Smooth muscle cell of the brain vasculature (primary cell): ENCODE data around the gene RBMS1.
A peak's percentile ranks its signal among the peaks of the same experiment; 100 is the strongest.
"Not testable (repeated sequence)": the region's sequence is repeated elsewhere in the genome, so short reads cannot be mapped to it uniquely, and the experiment has no call there.

Experiments
- DNase-seq: peaks from one replicate; pipeline ENCODE4 v3.0.0-alpha.2; 2012; ENCODE audit warnings: low read depth, low spot score

RBMS1 gene

GRCh38 chr2:160380611-160381010, 113.0 kb downstream of the RBMS1 start:
- no peak for DNase-seq

DNA sequence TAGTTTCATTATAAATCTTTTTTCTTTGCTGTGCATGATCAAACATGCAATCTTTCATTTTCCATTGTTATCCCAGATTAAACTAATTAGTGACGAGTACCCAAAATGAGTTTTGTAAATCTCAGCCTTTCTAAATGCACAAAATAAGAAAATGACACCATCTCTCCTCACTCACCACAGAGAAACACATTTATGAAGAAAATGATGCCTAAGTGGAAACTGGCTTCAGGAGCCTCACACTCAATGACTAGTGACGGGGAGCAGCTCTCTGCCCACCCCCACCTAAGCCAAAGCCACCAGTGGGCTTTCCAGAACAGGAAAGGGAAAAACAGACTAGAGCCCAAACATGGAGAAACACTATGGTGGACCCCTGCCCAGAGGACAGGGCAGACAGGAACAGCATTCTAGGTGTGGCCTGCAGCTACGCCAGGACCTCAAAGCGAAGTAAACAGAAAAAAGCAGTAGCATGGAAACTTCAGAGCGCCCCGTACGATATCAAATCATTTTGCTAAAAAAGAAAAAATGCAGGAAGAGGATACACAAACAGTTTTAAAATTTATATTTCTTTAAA, 113.5 kb downstream of the RBMS1 start:
- DNase-seq: no peak

GRCh38 chr2:160379399-160379798, 114.2 kb downstream of the RBMS1 start:
- no peak for DNase-seq

DNA sequence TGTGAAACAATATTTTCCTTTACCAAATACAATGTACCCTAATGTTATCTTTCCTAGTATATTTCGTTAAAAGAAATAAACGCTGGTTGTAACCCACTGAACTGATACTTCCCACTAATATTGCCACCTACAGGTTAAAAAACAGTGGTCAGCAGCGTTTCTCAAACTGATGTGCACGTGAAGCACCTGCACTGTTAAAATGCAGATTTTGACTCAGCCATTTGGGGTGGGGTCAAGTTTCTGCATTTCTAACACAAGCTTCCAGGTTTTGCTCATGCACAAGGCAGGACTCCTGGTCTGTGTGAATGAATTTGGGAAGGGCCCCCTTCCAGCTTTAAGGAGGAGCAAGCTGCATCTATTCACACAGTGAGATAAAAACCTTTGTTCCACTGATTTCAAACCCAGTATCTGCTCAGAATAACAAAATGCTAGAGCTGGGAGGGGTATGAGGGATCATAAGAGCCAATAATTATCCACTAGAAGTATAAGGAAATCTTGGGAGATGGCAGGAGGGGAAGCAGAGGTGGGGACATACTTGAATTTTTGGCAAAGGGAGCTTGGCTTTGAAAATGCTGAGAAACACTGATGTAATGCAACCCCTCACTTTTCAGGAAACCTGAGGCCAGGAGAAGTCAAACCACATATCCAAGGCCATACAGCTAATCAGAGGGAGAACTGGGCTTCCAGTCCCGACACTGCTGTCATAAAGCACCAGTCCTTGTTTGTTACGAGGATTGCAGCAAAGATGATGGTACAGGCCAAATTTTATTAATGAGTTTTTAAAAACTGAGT, 116.2 kb downstream of the RBMS1 start:
- no peak for DNase-seq

DNA sequence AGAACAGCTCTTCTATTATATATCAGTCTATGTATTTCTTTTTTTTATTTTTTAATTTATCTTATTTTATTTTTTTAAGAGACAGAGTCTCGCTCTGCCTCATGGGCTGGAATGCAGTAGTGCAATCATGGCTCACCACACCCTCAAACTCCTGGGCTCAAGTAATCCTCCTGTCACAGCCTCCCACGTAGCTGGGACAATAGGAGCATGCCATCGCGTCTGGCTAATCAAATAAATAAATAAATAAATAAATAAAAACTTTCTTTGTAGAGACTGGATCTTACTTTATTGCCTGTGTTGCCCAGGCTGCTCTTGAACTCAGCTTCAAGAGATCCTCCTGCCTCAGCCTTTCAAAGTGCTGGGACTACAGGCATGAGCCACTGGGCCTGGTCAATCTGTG, 117.0 kb downstream of the RBMS1 start:
- no peak for DNase-seq

DNA sequence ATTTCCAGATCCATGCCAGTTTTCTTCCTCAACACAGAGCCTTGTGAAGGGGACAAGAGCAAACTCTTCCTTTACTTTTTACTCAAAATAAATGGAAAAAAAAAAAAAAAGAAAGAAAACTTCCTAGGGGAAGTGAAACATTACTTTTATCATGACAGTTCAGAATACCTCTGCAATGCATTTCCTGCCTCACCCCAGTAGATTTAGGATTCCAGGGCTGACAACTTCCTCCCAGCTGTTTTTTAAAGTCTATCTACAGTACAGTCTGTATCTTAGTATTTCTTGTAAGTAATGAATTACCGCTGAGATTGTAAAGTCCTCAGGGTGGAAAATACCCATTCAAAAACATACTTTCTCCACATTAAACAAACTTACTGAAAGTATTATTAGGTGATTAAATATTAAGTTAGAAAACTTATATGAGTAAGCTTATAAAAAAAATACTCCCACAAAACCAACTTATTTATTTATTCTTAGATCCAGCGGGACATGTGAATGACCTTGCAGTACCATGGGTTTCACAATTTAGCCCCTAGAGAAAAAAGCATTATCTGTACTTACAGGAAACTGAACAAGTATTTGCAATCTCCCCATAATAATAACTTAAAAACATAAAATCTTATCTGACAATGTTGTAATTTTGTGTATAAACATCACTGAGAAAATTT, 117.7 kb downstream of the RBMS1 start:
- no peak for DNase-seq

- DNase-seq: peak; percentile 55
Measured at GRCh38 chr2:160375037-160375436, 118.6 kb downstream of the RBMS1 start.

- no peak for DNase-seq
Measured at GRCh38 chr2:160373666-160374065, 119.9 kb downstream of the RBMS1 start.

DNA sequence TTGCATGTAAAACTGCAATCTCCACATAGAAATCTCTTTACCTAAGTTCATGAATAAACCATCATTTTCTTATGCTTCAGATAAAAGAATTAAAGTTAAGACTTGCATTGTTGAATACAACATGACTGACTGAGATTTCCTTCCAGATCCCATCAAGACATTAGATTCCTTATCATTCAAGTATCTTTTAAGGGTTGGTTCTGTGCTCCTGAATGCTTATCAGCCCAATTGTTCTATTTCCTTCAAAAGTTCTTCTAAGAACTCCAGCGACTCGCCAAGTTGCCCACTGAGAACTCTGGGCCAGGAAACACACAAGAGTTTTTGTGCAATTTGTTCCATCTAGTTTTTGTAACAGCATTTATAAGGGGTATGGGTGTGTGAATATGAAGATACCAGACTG, 120.3 kb downstream of the RBMS1 start:
- DNase-seq: no peak

DNA sequence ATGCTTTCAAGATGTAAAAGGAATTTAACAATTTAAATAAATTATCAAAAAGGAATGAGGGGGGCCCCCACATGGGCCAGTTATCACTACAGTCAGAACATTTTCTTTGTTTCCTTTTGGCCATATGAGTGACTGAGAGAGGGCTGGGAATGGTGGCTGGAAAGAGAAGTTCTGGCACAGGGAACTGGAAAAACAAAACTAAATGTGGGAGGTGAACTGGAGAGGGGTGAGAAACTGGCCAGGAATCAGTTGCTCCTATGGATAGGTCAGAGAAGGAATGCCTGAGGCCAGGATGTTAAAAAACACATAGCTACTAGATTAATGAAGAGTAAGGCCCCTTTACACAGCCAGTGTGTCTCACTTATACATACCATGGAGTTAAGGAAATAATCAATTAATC, 121.0 kb downstream of the RBMS1 start:
- peak; percentile 56 for DNase-seq

DNA sequence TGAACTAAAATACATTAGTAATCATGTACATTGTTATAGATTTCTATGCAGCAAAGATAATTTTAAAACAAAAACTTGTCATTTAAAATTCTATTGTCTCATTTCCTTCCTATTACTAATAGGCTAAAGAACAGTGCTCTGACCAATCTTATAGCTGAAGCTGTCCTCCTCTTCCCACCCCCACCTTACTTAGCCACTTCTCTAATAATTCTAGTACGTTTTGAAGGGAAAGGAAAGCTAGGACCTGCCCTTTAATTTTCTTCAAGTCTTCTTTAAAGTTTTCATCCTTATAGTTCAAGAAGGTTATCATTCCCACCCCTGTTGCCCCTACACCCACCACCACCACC, 121.6 kb downstream of the RBMS1 start:
- DNase-seq: no peak

DNA sequence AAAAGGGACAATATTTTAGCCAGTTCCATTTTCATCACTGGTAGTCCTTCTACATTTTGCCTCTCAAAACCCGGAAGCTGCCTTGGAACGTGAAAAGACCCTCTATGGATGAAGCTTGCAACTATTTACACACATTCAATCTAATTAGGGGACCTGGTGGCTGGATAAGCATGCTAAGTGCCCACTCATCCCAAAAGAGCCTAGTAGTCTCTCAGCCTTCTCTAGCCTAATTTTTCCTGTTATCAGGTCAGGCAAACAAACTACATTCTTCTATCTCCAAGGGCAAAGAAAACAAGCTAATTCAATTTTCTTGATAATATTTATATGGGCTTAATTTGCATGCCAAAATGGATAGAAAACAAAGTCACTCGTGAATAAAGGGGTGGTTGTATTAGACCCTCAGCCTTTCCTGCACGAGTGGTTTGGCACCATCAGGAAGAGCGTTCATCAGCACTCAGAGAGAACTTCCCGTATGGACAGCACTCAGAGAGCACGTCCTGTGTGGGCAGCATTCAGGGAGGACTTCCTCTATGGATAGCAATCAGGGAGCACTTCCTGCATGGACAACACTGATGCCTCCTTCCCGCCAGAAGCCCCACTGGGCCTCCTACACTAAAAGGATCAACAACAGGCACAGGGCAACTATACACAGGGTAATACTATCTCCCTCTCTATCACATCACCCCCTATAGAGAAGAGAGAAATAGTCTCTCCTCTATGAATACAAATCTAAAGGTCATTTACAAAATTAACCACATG, 122.2 kb downstream of the RBMS1 start:
- DNase-seq: no peak

GRCh38 chr2:160368988-160369930, 124.3 kb downstream of the RBMS1 start:
- DNase-seq: no peak

GRCh38 chr2:160367887-160368286, 125.7 kb downstream of the RBMS1 start:
- peak; percentile 85 for DNase-seq

GRCh38 chr2:160367139-160367538, 126.5 kb downstream of the RBMS1 start:
- DNase-seq: not testable (repeated sequence)

DNA sequence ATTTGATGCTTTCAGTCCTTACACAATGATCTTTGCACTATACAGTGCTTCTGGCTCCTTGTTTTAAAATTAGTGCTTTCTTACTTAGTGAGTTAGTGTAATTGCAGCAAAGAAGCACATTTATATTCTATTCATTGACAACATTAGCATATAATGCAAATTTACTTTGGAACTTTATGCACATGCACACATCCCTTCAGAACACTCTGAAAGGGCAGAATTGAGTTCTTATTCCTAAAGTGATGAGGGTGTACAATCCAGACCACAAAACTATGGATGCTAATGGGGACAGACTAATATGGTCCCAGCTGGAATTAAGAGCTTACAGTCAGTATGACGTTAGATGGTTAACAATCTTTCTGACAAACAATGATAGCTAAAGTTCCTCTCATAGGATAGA, 127.1 kb downstream of the RBMS1 start:
- no peak for DNase-seq

GRCh38 chr2:160365716-160366367, 127.8 kb downstream of the RBMS1 start:
- no peak for DNase-seq

DNA sequence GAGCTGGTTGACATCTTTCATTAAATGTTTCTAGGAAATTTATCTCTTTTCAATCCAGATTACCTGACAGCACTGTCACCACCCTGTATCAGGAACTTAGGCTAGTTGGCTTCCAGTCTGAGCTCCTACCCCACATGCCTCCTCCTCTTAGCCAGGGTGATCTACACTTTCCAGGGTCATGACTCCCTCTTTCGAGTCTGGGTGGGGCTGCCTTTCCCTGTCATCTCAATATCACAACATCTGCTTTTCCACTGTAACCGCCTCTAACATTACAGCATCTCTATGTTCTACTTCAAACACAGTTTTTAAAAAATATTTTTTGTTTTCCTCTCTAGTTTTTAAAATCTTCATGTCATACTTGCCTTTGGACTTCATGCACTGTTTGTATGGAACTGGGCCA, 129.2 kb downstream of the RBMS1 start:
- DNase-seq: no peak

DNA sequence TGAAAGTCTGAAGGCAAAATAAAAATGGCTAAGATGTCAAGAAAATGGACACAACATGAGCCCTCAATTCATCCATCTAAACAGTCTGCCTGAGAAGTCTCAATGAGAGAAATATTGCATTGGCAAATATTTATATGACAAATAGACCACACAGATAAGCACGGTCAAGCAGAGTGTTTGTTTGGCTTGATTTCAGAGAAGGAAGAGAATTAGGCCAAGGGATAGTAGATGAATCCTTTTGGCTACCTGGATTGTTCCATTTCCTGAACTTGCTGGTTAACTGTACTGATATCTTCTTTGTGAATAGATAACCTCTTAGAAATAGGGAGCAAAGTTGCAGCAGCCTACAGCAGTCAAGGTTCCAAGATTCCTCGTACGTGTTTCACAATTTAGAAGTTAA, 129.6 kb downstream of the RBMS1 start:
- DNase-seq: no peak

DNA sequence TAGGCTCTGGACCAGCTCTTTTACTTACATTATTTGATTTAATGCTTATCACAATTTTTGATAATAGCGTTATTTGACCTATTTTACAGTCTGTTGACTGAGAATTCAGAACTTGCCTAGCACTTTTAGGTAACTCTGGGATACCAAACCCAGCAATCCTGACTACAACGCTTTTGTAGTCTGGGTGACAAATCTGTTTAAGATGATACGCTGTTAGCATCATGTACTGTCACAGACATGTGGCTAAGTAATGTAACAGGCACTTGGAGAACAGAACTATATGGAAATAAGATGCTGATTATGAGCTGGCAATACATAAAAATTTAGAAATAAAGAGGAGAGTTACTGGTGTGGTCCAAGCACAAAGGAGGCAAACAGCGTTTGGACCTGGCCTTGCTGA, 130.6 kb downstream of the RBMS1 start:
- no peak for DNase-seq

GRCh38 chr2:160362541-160362940, 131.1 kb downstream of the RBMS1 start:
- no peak for DNase-seq
